IMR-90 (cell line): ENCODE results near the gene KRT78. TPM values are rescaled to one million over a fixed set of nuclear protein-coding genes. Genes with fewer than 3 reads are reported as not detected.

Experiments used
- ATAC-seq: fragments of 200-7000 bp; cut with Tn5 transposase; 2 replicates; pipeline ENCODE4 v1.9.1; 2020; ENCODE audit warnings: low read depth, mild to moderate bottlenecking, moderate library complexity
- BruUV-seq: library from RNA; stranded (reverse); fragments of 400-500 nt; replicated peaks from 2 replicates; lab custom pipeline; 2021; lab: Mats Ljungman, UMichigan
- CTCF ChIA-PET: fragments of 300-600 bp; formaldehyde crosslinking; extraction: SDS; loops from one replicate; lab custom pipeline; 2021; ENCODE audit warnings: antibody characterized with exemption; lab: Yijun Ruan, JAX
- POLR2A ChIA-PET: fragments of 300-600 bp; sonication (Branson Sonifier 250); formaldehyde crosslinking; loops from one replicate; lab custom pipeline; 2022; ENCODE audit warnings: antibody characterized with exemption; ENCODE audit not compliant: unreplicated experiment; lab: Charles Lee
- DNase-seq: peaks from one replicate; pipeline ENCODE4 v3.0.0; 2013
- H2AFZ ChIP-seq: replicated peaks from 2 replicates; pipeline ENCODE3; 2013; ENCODE audit warnings: low read length, mild to moderate bottlenecking; ENCODE audit not compliant: poor library complexity
- H2AK5ac ChIP-seq: 2 replicates; pipeline ENCODE4 v1.6.1; 2013; ENCODE audit warnings: low read depth, low read length, inconsistent platforms
- H2AK9ac ChIP-seq: replicated peaks from 2 replicates; pipeline ENCODE3; 2013; ENCODE audit warnings: mild to moderate bottlenecking, low read depth, low read length, moderate library complexity; ENCODE audit not compliant: poor library complexity
- H2BK120ac ChIP-seq: 2 replicates; pipeline ENCODE4 v1.6.1; 2013; ENCODE audit warnings: low read depth, low read length, inconsistent platforms
- H2BK15ac ChIP-seq: 3 replicates; pipeline ENCODE4 v1.6.1; 2013; ENCODE audit warnings: low read depth, low read length, inconsistent platforms
- H2BK20ac ChIP-seq: 2 replicates; pipeline ENCODE4 v1.6.1; 2013; ENCODE audit warnings: low read depth, mild to moderate bottlenecking, inconsistent platforms, low read length, moderate library complexity
- H2BK5ac ChIP-seq: 2 replicates; pipeline ENCODE4 v1.6.1; 2013; ENCODE audit warnings: mild to moderate bottlenecking, low read depth, low read length, inconsistent platforms; ENCODE audit not compliant: poor library complexity, severe bottlenecking
- H3K14ac ChIP-seq: replicated peaks from 2 replicates; pipeline ENCODE4 v1.6.1; 2013; ENCODE audit warnings: low read depth, low read length, inconsistent platforms
- H3K18ac ChIP-seq: 2 replicates; pipeline ENCODE4 v1.6.1; 2013; ENCODE audit warnings: low read depth, low read length, control low read depth
- H3K23ac ChIP-seq: 2 replicates; pipeline ENCODE4 v1.6.1; 2013; ENCODE audit warnings: low read depth, low read length, inconsistent platforms
- H3K27ac ChIP-seq: 2 replicates; pipeline ENCODE4 v1.5.1; 2013; ENCODE audit warnings: mild to moderate bottlenecking, control low read depth, low read length; ENCODE audit not compliant: insufficient read depth
- H3K27me3 ChIP-seq: 2 replicates; pipeline ENCODE4 v1.6.1; 2013; ENCODE audit warnings: low read length; ENCODE audit not compliant: control insufficient read depth, insufficient read depth
- H3K36me3 ChIP-seq: 2 replicates; pipeline ENCODE4 v1.6.1; 2013; ENCODE audit warnings: low read length, mixed read lengths; ENCODE audit not compliant: control insufficient read depth, insufficient read depth
- H3K4ac ChIP-seq: 2 replicates; pipeline ENCODE4 v1.6.1; 2013; ENCODE audit warnings: low read depth, low read length, inconsistent platforms
- H3K4me1 ChIP-seq: 2 replicates; pipeline ENCODE4 v1.6.1; 2013; ENCODE audit warnings: low read length, mixed read lengths; ENCODE audit not compliant: control insufficient read depth, insufficient read depth
- H3K4me2 ChIP-seq: 2 replicates; pipeline ENCODE4 v1.6.1; 2013; ENCODE audit warnings: low read depth, mild to moderate bottlenecking, control low read depth, low read length, moderate library complexity
- H3K4me3 ChIP-seq: 2 replicates; pipeline ENCODE4 v1.5.1; 2013; ENCODE audit warnings: low read depth, mild to moderate bottlenecking, control low read depth, low read length, moderate library complexity; ENCODE audit not compliant: insufficient read depth
- H3K56ac ChIP-seq: 2 replicates; pipeline ENCODE4 v1.6.1; 2013; ENCODE audit warnings: low read length, inconsistent platforms; ENCODE audit not compliant: insufficient read depth; ENCODE audit errors: extremely low read depth
- H3K79me1 ChIP-seq, 2 experiments: 2 replicates each; pipeline ENCODE4 v1.6.1; 2013; ENCODE audit warnings: low read length in 2 of 2, inconsistent platforms in 1 of 2, low read depth in 1 of 2
- H3K9ac ChIP-seq: 2 replicates; pipeline ENCODE4 v1.6.1; 2013; ENCODE audit warnings: low read depth, low read length, control low read depth
- H3K9me1 ChIP-seq: 2 replicates; pipeline ENCODE4 v1.6.1; 2013; ENCODE audit warnings: low read length, inconsistent platforms; ENCODE audit not compliant: insufficient read depth
- H3K9me3 ChIP-seq: 2 replicates; pipeline ENCODE4 v1.6.1; 2013; ENCODE audit warnings: low read length; ENCODE audit not compliant: control insufficient read depth, insufficient read depth
- H4K20me1 ChIP-seq: 2 replicates; pipeline ENCODE4 v1.6.1; 2013; ENCODE audit warnings: low read length, inconsistent platforms; ENCODE audit not compliant: insufficient read depth
- H4K5ac ChIP-seq: 2 replicates; pipeline ENCODE4 v1.6.1; 2013; ENCODE audit warnings: mild to moderate bottlenecking, low read depth, low read length, control low read depth
- H4K8ac ChIP-seq, 2 experiments: 2 replicates each; pipeline ENCODE4 v1.6.1; 2013; ENCODE audit warnings: low read depth in 2 of 2, low read length in 2 of 2, control low read depth in 1 of 2, inconsistent platforms in 1 of 2
- H4K91ac ChIP-seq: 2 replicates; pipeline ENCODE4 v1.6.1; 2013; ENCODE audit warnings: low read depth, low read length, inconsistent platforms; ENCODE audit not compliant: insufficient read depth
- BHLHE40 ChIP-seq: fragments of 150-350 bp; IDR thresholded peaks from 2 replicates; pipeline ENCODE4 v1.6.1; 2016; ENCODE audit warnings: mild to moderate bottlenecking, low read depth, low read length
- CEBPB ChIP-seq: IDR thresholded peaks from 2 replicates; pipeline ENCODE4 v1.6.1; 2012; ENCODE audit warnings: low read depth, low read length, improper control_type of control experiment
- ELK1 ChIP-seq: fragments of 150-350 bp; IDR thresholded peaks from 2 replicates; pipeline ENCODE4 v1.6.1; 2016; ENCODE audit warnings: low read depth, mild to moderate bottlenecking, low read length, moderate library complexity, borderline replicate concordance
- FOS ChIP-seq: fragments of 150-350 bp; IDR thresholded peaks from 2 replicates; pipeline ENCODE4 v1.6.1; 2016; ENCODE audit warnings: low read depth, low read length
- MAFK ChIP-seq: IDR thresholded peaks from 2 replicates; pipeline ENCODE4 v1.6.1; 2012; ENCODE audit warnings: low read depth, low read length, improper control_type of control experiment
- MAZ ChIP-seq: IDR thresholded peaks from 2 replicates; pipeline ENCODE4 v1.6.1; 2012; ENCODE audit warnings: low read depth, mild to moderate bottlenecking, low read length, improper control_type of control experiment, moderate library complexity, borderline replicate concordance
- MXI1 ChIP-seq: IDR thresholded peaks from 2 replicates; pipeline ENCODE4 v1.6.1; 2012; ENCODE audit warnings: low read depth, mild to moderate bottlenecking, low read length, moderate library complexity, borderline replicate concordance
- NFE2L2 ChIP-seq: fragments of 150-350 bp; IDR thresholded peaks from 2 replicates; pipeline ENCODE4 v1.6.1; 2016; ENCODE audit warnings: low read depth, mild to moderate bottlenecking, low read length
- POLR2A ChIP-seq: IDR thresholded peaks from 2 replicates; pipeline ENCODE4 v1.6.1; 2012; ENCODE audit warnings: mild to moderate bottlenecking, low read depth, low read length
- RAD21 ChIP-seq: IDR thresholded peaks from 2 replicates; pipeline ENCODE4 v1.6.1; 2012; ENCODE audit warnings: low read length, improper control_type of control experiment
- RCOR1 ChIP-seq: IDR thresholded peaks from 2 replicates; pipeline ENCODE4 v1.6.1; 2012; ENCODE audit warnings: mild to moderate bottlenecking, low read length, improper control_type of control experiment; ENCODE audit not compliant: insufficient replicate concordance
- RFX5 ChIP-seq: IDR thresholded peaks from 2 replicates; pipeline ENCODE4 v1.8.0; 2012; ENCODE audit warnings: low read depth, mild to moderate bottlenecking, low read length, moderate library complexity
- SMC3 ChIP-seq: fragments of 150-350 bp; IDR thresholded peaks from 2 replicates; pipeline ENCODE4 v1.6.1; 2016; ENCODE audit warnings: low read depth, mild to moderate bottlenecking, antibody characterized with exemption, low read length, moderate library complexity
- WGBS, 2 experiments: methylation state at CpG; one replicate each; pipeline versions ENCODE4 v1.1.5 to v1.1.7; 2013; ENCODE audit warnings: missing lambda C conversion rate in 2 of 2; ENCODE audit not compliant: insufficient read length in 1 of 2; ENCODE audit errors: extremely low coverage in 2 of 2; 5-methylcytosine and 5-hydroxymethylcytosine counted together
- dilution Hi-C: fragments of 300-500 bp; cut with HindIII; formaldehyde crosslinking; loops from one replicate; pipeline ENCODE4 v1.14.3; 2018; ENCODE audit warnings: low sequenced_read_pairs; ENCODE audit not compliant: unreplicated experiment
- in situ Hi-C: fragments of 300-500 bp; cut with MboI; formaldehyde crosslinking; loops from 3 replicates; pipeline ENCODE4 v1.14.3; 2019; ENCODE audit warnings: low sequenced_read_pairs, inconsistent platforms, mixed read lengths
- intact Hi-C: fragments of 100-400 bp; cut with micrococcal nuclease; formaldehyde crosslinking; loops from 2 replicates; pipeline ENCODE4 v1.10.0; 2022
- polyA plus RNA-seq, 3 experiments: library from polyadenylated mRNA; depleted of rRNA; stranded (reverse); fragments of >200 nt; gene quantifications; 2 replicates each; pipeline ENCODE4 v1.2.3, GENCODE V29; 2012; ENCODE audit warnings: low replicate concordance in 1 of 3
- total RNA-seq: library from RNA; depleted of rRNA; stranded (reverse); fragments of >200 nt; gene quantifications from 2 replicates; pipeline ENCODE4 v1.2.3, GENCODE V29; 2012
- TF ChIP-seq, protein P1 (sequence below): fragments of 150-350 bp; IDR thresholded peaks from 2 replicates; pipeline ENCODE4 v1.6.1; 2017; ENCODE audit warnings: mild to moderate bottlenecking, antibody characterized with exemption, low read length, low read depth
- TF ChIP-seq, protein P2 (sequence below): conservative IDR thresholded peaks from 2 replicates; pipeline ENCODE4 v1.5.1; 2012; ENCODE audit warnings: mild to moderate bottlenecking, low read depth, low read length, improper control_type of control experiment

The KRT78 gene
- total and polyA plus RNA-seq, 2 of the 4 experiments (the other 2 are of a cell fraction) = not detected

DNA sequence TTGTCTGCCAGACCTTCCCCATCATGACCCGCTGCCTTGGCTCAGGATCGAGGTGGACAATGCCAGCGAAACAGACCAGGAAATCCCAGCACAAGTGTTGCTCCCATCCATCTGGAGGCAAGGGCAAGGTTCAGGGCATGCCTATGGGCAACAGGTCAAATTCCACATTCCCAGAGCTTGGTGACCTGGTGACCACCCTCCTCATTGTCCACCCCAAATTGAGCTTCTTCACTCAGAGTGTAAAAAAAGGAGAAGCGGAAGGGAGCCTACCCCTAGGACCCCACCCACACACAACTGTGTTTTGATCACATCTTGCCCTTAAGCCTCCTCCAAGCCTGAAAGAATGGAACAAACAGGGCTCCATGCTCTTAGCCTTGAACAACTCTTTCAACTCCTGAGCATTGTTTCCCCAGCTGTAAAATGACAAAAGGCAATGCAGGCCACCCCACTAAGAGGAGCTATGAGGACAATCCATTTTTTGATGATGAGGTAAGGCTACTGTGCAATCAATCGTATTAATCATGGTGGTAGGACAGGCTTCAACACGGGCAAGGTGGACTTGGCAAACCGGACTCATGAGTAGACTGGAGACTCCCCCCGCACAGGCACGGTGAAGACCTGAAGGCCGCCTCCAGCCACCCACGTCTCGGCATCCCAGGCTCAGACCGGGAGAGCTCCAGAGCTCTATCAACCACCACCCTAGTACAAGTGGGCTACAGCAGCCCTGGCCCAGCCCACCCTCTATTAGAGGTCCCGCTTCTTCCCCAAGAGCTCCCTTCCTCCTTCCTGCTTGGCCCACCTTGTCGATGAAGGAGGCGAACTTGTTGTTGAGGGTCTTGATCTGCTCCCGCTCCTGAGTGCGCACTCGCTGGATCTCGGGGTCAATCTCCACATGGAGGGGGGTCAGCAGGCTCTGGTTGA lies 15.5 kb downstream of the KRT78 start:
- Histone ChIP-seq H2AK5ac (no peak overlapping the region), H4K5ac (no peak overlapping the region), H3K14ac (no peak overlapping the region), H3K36me3 (no peaks in the 10 kb centered on the region), H4K91ac (no peak overlapping the region), H3K9ac (no peak overlapping the region), H2AFZ (no peak overlapping the region), H3K9me3 (no peaks in the 10 kb centered on the region), H2AK9ac (no peak overlapping the region), H4K20me1 (no peaks in the 10 kb centered on the region), H2BK120ac (no peak overlapping the region), H3K23ac (no peak overlapping the region), H2BK5ac (no peak overlapping the region), H3K27ac (no peak overlapping the region), H2BK20ac (no peak overlapping the region), H3K27me3 (peaks cover 4% of the 10 kb centered on the region; the same call in 1 of the 2 replicates), H3K4me1 (peaks cover 18% of the 10 kb centered on the region), H3K4ac (no peak overlapping the region), H3K79me1 (no peaks in the 10 kb centered on the region), H2BK15ac (no peak overlapping the region), H3K56ac (no peak overlapping the region), H3K18ac (no peak overlapping the region), H3K4me2 (no peak overlapping the region), H3K9me1 (peaks cover 20% of the 10 kb centered on the region), H3K4me3 (no peak overlapping the region), H4K8ac (no peak overlapping the region)
- CTCF ChIA-PET = no interaction called here
- no TSS peak for BruUV-seq
- WGBS, 2 experiments = 95% methylated on average over 10 of the region's 20 CpGs; no CpG with 5 or more reads in 1 of the 2 experiments
- dilution Hi-C loops (no loop called here), intact Hi-C loops (no loop called here), in situ Hi-C loops (no loop called here)
- DNase-seq (no peak), ATAC-seq (no peak)
- POLR2A ChIA-PET = no interaction called here
- no peak for TF ChIP-seq SMC3
- no peak for TF ChIP-seq RFX5
- no peak for TF ChIP-seq RAD21
- TF ChIP-seq MAZ = no peak
- no peak for TF ChIP-seq NFE2L2
- TF ChIP-seq CEBPB = no peak
- no peak for TF ChIP-seq POLR2A
- TF ChIP-seq MAFK = no peak
- TF ChIP-seq RCOR1 = no peak
- TF ChIP-seq MXI1 = no peak
- TF ChIP-seq, protein P1, sequence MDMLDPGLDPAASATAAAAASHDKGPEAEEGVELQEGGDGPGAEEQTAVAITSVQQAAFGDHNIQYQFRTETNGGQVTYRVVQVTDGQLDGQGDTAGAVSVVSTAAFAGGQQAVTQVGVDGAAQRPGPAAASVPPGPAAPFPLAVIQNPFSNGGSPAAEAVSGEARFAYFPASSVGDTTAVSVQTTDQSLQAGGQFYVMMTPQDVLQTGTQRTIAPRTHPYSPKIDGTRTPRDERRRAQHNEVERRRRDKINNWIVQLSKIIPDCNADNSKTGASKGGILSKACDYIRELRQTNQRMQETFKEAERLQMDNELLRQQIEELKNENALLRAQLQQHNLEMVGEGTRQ = no peak
- no peak for TF ChIP-seq BHLHE40
- TF ChIP-seq FOS = no peak
- TF ChIP-seq, protein P2, sequence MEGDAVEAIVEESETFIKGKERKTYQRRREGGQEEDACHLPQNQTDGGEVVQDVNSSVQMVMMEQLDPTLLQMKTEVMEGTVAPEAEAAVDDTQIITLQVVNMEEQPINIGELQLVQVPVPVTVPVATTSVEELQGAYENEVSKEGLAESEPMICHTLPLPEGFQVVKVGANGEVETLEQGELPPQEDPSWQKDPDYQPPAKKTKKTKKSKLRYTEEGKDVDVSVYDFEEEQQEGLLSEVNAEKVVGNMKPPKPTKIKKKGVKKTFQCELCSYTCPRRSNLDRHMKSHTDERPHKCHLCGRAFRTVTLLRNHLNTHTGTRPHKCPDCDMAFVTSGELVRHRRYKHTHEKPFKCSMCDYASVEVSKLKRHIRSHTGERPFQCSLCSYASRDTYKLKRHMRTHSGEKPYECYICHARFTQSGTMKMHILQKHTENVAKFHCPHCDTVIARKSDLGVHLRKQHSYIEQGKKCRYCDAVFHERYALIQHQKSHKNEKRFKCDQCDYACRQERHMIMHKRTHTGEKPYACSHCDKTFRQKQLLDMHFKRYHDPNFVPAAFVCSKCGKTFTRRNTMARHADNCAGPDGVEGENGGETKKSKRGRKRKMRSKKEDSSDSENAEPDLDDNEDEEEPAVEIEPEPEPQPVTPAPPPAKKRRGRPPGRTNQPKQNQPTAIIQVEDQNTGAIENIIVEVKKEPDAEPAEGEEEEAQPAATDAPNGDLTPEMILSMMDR = no peak
- no peak for TF ChIP-seq ELK1
